Neural cell (in vitro differentiated cells): ENCODE data around the gene PHPT1.

Source experiments
- CTCF ChIP-seq: fragments of 450-650 bp; IDR thresholded peaks from 2 replicates; pipeline ENCODE4 v1.5.1; 2014; ENCODE audit warnings: antibody characterized with exemption, mild to moderate bottlenecking, moderate library complexity; ENCODE audit not compliant: poor library complexity, severe bottlenecking
- EP300 ChIP-seq: fragments of 450-650 bp; conservative IDR thresholded peaks from 2 replicates; pipeline ENCODE4 v1.6.1; 2014; ENCODE audit warnings: antibody characterized with exemption, mild to moderate bottlenecking, moderate library complexity; ENCODE audit not compliant: poor library complexity, severe bottlenecking
- EZH2 ChIP-seq: fragments of 200-600, 300-800 bp; shearing (Covaris generic), sonication (generic); IDR thresholded peaks from 2 replicates; pipeline ENCODE4 v1.6.1; 2014; ENCODE audit warnings: antibody characterized with exemption, low read length, borderline replicate concordance, mild to moderate bottlenecking; ENCODE audit not compliant: insufficient read depth, poor library complexity, severe bottlenecking
- MXI1 ChIP-seq: fragments of 450-650 bp; conservative IDR thresholded peaks from 2 replicates; pipeline ENCODE4 v1.6.1; 2014; ENCODE audit warnings: antibody characterized with exemption, mild to moderate bottlenecking; ENCODE audit not compliant: poor library complexity, severe bottlenecking
- POLR2AphosphoS5 ChIP-seq: IDR thresholded peaks from 2 replicates; pipeline ENCODE4 v1.6.1; 2012
- RAD21 ChIP-seq: fragments of 450-650 bp; conservative IDR thresholded peaks from 2 replicates; pipeline ENCODE4 v1.6.1; 2014; ENCODE audit warnings: antibody characterized with exemption, mild to moderate bottlenecking, moderate library complexity
- REST ChIP-seq: IDR thresholded peaks from 2 replicates; pipeline ENCODE4 v1.6.1; 2012; ENCODE audit warnings: borderline replicate concordance
- SMC3 ChIP-seq: fragments of 450-650 bp; conservative IDR thresholded peaks from 2 replicates; pipeline ENCODE4 v1.6.1; 2014; ENCODE audit warnings: antibody characterized with exemption, mild to moderate bottlenecking, moderate library complexity; ENCODE audit not compliant: poor library complexity
- TAF1 ChIP-seq: IDR thresholded peaks from 2 replicates; pipeline ENCODE4 v1.6.1; 2012; ENCODE audit warnings: low read depth

- TF ChIP-seq CTCF (no peak), EP300 (no peak), POLR2AphosphoS5 (no peak), REST (no peak), RAD21 (no peak), EZH2 (no peak), MXI1 (no peak), TAF1 (no peak), SMC3 (no peak)
Measured at GRCh38 chr9:136839229-136840139, 9.7 kb upstream of the PHPT1 start.
